ENCODE results near the gene TRIO. TPM values are rescaled to one million over a fixed set of nuclear protein-coding genes. Genes with fewer than 3 reads are reported as not detected.

Gene TRIO
- total RNA-seq, 1 experiment from 2014 or later, result 99.8 TPM

- no peaks in the 10 kb centered on the region for H3K27me3 ChIP-seq (replicated peaks; ENCODE audit: insufficient read depth, low read depth, low read length, poor library complexity)
- no peaks in the 10 kb centered on the region for H3K36me3 ChIP-seq (ENCODE audit: insufficient read depth, low read length, poor library complexity, severe bottlenecking)
- H3K4me3 ChIP-seq (ENCODE audit: low read depth, low read length, poor library complexity, severe bottlenecking), result no peak overlapping the region
- TF ChIP-seq EZH2 (IDR thresholded peaks at IDR 0.05; ENCODE audit: borderline replicate concordance, low read depth, low read length, poor library complexity, severe bottlenecking) (no peak), CTCF (conservative IDR thresholded peaks at IDR 0.05; ENCODE audit: low read depth, low read length) (no peak)
- H3K9me3 ChIP-seq (ENCODE audit: low read depth, low read length, poor library complexity, severe bottlenecking), result no peaks in the 10 kb centered on the region
- peaks cover 60% of the 10 kb centered on the region for H3K4me1 ChIP-seq (ENCODE audit: insufficient read depth, low read length, poor library complexity, severe bottlenecking)
- intact Hi-C loops (cut with micrococcal nuclease; ENCODE audit: unreplicated experiment), result no loop called here
- DNase-seq (ENCODE audit: low spot score), result no peak
- BruUV-seq (replicated peaks), result no TSS peak
- CTCF ChIA-PET, result no interaction called here
- POLR2A ChIA-PET (ENCODE audit: low non-redundant PET), result no interaction called here
- no peak overlapping the region for H3K27ac ChIP-seq (ENCODE audit: low read depth, low read length, poor library complexity, severe bottlenecking)
Observed at GRCh38 chr5:14184082-14184481, 40.9 kb downstream of the TRIO start.

DNA sequence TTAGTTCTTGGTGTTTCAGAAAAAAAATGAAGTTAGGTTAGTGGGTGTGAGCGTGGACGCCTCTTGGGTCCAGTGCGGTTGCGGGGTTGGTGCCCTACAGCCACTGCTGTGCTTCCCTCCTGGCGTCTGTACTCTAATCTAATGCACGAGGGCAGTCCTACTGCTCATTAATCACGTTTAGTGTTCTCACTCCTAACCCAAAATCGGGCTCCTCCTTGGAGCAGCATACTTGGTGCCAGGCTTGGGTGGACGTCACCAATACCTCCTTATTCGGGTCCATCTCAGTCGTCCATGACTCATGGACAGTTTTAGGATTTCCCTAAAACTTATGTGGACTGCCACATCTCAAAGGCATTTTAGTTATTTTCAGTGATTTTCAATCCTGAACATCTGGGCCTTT lies 41.6 kb downstream of the TRIO start:
- Histone ChIP-seq H3K4me1 (ENCODE audit: insufficient read depth, low read length, poor library complexity, severe bottlenecking) (peaks cover 54% of the 10 kb centered on the region), H3K9me3 (ENCODE audit: low read depth, low read length, poor library complexity, severe bottlenecking) (no peaks in the 10 kb centered on the region), H3K4me3 (ENCODE audit: low read depth, low read length, poor library complexity, severe bottlenecking) (no peak overlapping the region), H3K27ac (ENCODE audit: low read depth, low read length, poor library complexity, severe bottlenecking) (no peak overlapping the region), H3K27me3 (replicated peaks; ENCODE audit: insufficient read depth, low read depth, low read length, poor library complexity) (no peaks in the 10 kb centered on the region), H3K36me3 (ENCODE audit: insufficient read depth, low read length, poor library complexity, severe bottlenecking) (no peaks in the 10 kb centered on the region)
- TF ChIP-seq EZH2 (IDR thresholded peaks at IDR 0.05; ENCODE audit: borderline replicate concordance, low read depth, low read length, poor library complexity, severe bottlenecking) (no peak), CTCF (conservative IDR thresholded peaks at IDR 0.05; ENCODE audit: low read depth, low read length) (no peak)
- no peak for DNase-seq (ENCODE audit: low spot score)
- ChIA-PET POLR2A (ENCODE audit: low non-redundant PET) (no interaction called here), CTCF (no interaction called here)
- BruUV-seq (replicated peaks), result no TSS peak
- intact Hi-C loops (cut with micrococcal nuclease; ENCODE audit: unreplicated experiment), result no loop called here

DNA sequence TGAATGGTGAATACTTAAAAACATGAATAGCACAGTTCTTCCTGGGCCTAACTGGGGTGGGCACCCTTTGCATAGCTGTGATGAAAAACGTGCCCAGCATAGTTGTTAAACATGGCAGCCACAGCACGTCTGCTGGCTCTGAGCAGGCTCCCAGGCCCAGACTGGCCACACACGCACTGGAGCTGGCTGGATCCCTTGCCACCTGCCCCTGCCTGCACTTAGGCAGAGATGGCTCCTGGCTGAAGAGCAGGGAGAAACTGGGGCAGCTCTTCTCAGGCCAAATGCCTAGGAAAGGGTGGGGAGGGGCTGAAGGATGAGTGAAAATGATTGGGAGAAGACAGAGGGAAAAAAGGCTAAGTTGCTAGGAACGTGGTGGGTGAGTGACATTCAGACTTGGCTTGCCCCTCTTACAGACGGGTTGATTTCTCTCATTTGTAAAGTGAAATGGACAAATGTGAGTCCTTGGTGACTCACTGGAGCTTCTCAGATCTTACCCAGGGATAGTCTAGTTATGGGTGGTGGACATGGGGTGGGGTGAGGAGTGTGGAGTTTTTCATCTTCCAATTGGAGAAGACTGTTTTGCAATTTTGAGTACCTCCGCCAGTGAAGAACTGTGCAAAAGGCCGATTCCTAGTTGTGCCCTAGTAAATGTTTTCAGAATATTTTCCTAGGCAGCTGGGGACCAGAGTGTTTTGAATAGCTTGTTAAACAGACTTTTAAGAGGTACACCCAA lies 42.4 kb downstream of the TRIO start:
- Histone ChIP-seq H3K9me3 (ENCODE audit: low read depth, low read length, poor library complexity, severe bottlenecking) (no peaks in the 10 kb centered on the region), H3K27me3 (replicated peaks; ENCODE audit: insufficient read depth, low read depth, low read length, poor library complexity) (no peaks in the 10 kb centered on the region), H3K27ac (ENCODE audit: low read depth, low read length, poor library complexity, severe bottlenecking) (no peak overlapping the region), H3K4me3 (ENCODE audit: low read depth, low read length, poor library complexity, severe bottlenecking) (no peak overlapping the region), H3K4me1 (ENCODE audit: insufficient read depth, low read length, poor library complexity, severe bottlenecking) (peaks cover 49% of the 10 kb centered on the region), H3K36me3 (ENCODE audit: insufficient read depth, low read length, poor library complexity, severe bottlenecking) (no peaks in the 10 kb centered on the region)
- no peak for DNase-seq (ENCODE audit: low spot score)
- ChIA-PET POLR2A (ENCODE audit: low non-redundant PET) (no interaction called here), CTCF (no interaction called here)
- BruUV-seq (replicated peaks), result no TSS peak
- no peak for TF ChIP-seq CTCF (conservative IDR thresholded peaks at IDR 0.05; ENCODE audit: low read depth, low read length)
- TF ChIP-seq EZH2 (IDR thresholded peaks at IDR 0.05; ENCODE audit: borderline replicate concordance, low read depth, low read length, poor library complexity, severe bottlenecking), result no peak
- intact Hi-C loops (cut with micrococcal nuclease; ENCODE audit: unreplicated experiment), result no loop called here

Data from A673 (cell line).